Right atrium auricular region (tissue), 2 donors: Measurements from ENCODE around the gene GALNT8. TPM values are rescaled to one million over a fixed set of nuclear protein-coding genes. Genes with fewer than 3 reads are reported as not detected.

ENCODE experiments used
- DNase-seq: peaks from one replicate; pipeline ENCODE4 v3.0.0-alpha.2; 2019; ENCODE audit warnings: low spot score
- H3K27ac ChIP-seq, 2 donors: fragments of 200-600 bp; sonication (generic); 1 replicate in 1 of 2; 2 replicates in 1 of 2; pipeline ENCODE4 v1.5.1; 2016 to 2019
- H3K27me3 ChIP-seq, 2 donors: fragments of 200-600 bp; sonication (generic); one replicate each; pipeline versions ENCODE4 v1.5.1 to v1.6.0; 2017 to 2019
- H3K36me3 ChIP-seq: fragments of 200-600 bp; sonication (generic); one replicate; pipeline ENCODE4 v1.5.1; 2016
- H3K4me1 ChIP-seq, 2 donors: fragments of 200-600 bp; sonication (generic); one replicate each; pipeline versions ENCODE4 v1.5.1 to v1.6.0; 2017 to 2019
- H3K4me3 ChIP-seq, 2 donors: fragments of 200-600 bp; sonication (generic); 1 replicate in 1 of 2; 2 replicates in 1 of 2; pipeline ENCODE4 v1.5.1; 2017 to 2019; ENCODE audit warnings: mild to moderate bottlenecking in 1 of 2, moderate library complexity in 1 of 2
- H3K9me3 ChIP-seq, 2 donors: fragments of 200-600 bp; sonication (generic); one replicate each; pipeline ENCODE4 v1.5.1; 2019
- CTCF ChIP-seq, 2 donors: fragments of 200-600 bp; sonication (generic); IDR thresholded peaks; one replicate each; pipeline ENCODE4 v1.5.1; 2019; ENCODE audit warnings: antibody characterized with exemption in 2 of 2
- total RNA-seq, 2 donors: library from RNA; depleted of rRNA; stranded (reverse); fragments of >200 nt; gene quantifications; one replicate each; pipeline ENCODE4 v1.1.0, GENCODE V29; 2016

Gene GALNT8, protein sequence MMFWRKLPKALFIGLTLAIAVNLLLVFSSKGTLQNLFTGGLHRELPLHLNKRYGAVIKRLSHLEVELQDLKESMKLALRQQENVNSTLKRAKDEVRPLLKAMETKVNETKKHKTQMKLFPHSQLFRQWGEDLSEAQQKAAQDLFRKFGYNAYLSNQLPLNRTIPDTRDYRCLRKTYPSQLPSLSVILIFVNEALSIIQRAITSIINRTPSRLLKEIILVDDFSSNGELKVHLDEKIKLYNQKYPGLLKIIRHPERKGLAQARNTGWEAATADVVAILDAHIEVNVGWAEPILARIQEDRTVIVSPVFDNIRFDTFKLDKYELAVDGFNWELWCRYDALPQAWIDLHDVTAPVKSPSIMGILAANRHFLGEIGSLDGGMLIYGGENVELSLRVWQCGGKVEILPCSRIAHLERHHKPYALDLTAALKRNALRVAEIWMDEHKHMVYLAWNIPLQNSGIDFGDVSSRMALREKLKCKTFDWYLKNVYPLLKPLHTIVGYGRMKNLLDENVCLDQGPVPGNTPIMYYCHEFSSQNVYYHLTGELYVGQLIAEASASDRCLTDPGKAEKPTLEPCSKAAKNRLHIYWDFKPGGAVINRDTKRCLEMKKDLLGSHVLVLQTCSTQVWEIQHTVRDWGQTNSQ
- 1 to 10 TPM; 2.0 to 3.8 TPM for total RNA-seq

DNA sequence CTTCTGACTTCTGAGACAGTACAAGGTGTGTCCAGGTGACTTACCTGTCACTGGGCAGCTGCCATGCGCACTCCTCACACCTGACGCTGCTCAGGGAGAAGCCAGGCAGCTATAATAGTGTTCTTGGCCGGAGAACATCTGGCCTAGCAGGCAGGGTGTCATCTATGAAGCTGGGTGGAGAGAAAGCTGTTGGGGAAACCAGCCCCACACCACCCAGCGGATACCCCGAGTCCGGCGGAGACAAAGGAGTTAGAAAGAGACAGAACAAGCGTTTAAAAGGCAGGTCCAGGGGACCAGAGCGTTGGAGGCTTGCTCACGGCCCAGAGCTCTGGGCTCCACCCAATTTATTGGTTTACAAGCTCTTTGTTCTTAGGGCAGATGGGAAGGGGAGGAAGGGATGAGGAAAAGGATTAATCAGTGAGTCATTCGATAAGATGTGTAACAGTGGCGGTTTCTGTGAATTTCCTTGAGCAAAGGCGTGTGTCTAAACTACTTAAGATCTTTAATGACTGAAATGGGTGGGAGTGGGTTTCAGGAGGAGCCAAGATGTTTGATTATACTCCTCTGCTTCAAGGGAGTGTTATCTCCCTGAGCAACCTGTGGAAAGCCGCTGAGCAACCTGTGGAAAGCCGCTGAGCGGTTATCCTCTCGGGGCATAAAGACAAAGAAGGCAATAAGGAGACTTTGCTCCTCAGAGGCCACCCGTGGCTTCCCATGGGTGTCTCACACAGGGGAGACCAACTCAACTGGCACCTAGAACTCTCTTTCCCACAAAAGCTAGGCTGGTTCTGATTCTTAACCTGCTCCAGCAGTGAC lies at the start of gene GALNT8:
GALNT8 (plus strand) TSS at position 580 of the 816 bp plus-strand sequence. CDS start 278 bp downstream, outside the sequence.
- Histone ChIP-seq H3K9me3 (no peaks in the 10 kb centered on the region), H3K27me3 (no peaks in the 10 kb centered on the region), H3K36me3 (no peaks in the 10 kb centered on the region), H3K27ac (no peak within 1 kb of the TSS), H3K4me3 (no peak within 1 kb of the TSS), H3K4me1 (no peaks in the 10 kb centered on the region)
- no peak for TF ChIP-seq CTCF (IDR thresholded peaks at IDR 0.05)
- no peak for DNase-seq

GRCh38 chr12:4679711-4680110 lies 40.5 kb upstream of the GALNT8 start:
- H3K4me1 ChIP-seq = no peaks in the 10 kb centered on the region
- no peaks in the 10 kb centered on the region for H3K9me3 ChIP-seq
- H3K36me3 ChIP-seq = peaks cover 27% of the 10 kb centered on the region
- no peak for TF ChIP-seq CTCF (IDR thresholded peaks at IDR 0.05)
- no peaks in the 10 kb centered on the region for H3K27me3 ChIP-seq
- no peak overlapping the region for H3K27ac ChIP-seq
- no peak overlapping the region for H3K4me3 ChIP-seq
- DNase-seq = no peak

- Histone ChIP-seq H3K4me3 (no peak overlapping the region), H3K36me3 (peaks cover 43% of the 10 kb centered on the region), H3K27ac (no peak overlapping the region), H3K9me3 (no peaks in the 10 kb centered on the region), H3K27me3 (no peaks in the 10 kb centered on the region), H3K4me1 (no peaks in the 10 kb centered on the region)
- DNase-seq = no peak
- no peak for TF ChIP-seq CTCF (IDR thresholded peaks at IDR 0.05)
Measured at GRCh38 chr12:4681732-4682131, 38.5 kb upstream of the GALNT8 start.

DNA sequence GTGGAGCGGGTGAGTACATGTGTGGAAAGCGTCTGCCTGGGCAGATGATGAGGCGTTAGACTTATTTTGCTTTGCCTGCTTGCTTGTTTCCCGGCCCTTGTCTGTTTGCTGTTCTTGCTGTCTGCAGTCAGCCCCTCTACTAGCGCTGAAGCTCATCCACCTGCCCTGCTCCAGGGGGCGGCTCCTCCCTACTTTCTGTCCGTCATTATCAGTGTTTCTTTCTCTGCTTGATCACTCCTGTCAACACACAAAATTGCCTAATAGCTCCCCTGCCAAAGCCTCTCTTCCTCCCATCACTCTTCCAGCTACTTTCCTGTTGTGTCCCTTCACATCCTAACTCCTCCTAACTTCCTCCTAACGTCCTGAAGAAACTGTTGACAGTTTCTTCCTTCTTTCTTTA lies 34.9 kb upstream of the GALNT8 start:
- peak in 1 of 2 donors; percentile 20 for TF ChIP-seq CTCF (IDR thresholded peaks at IDR 0.05)

DNA sequence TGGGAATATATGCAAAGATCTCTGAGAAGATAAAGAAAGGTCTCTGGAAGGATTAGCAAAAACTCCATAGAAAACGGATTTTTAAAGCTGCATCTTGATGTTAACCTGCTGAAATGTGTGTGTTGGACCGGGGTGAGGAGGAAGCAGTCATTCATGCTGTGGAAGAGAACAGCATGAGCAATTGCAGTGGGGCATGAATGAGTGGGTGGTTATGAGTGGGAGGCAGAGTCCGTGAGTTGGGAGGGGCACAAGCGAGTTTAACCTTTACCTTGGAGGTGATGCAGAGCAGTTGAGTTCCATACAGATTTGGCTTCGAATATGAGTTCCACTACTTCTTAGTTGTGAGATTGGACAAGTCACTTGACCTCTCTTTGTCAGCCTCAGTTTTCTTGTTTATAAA lies 29.4 kb upstream of the GALNT8 start:
- H3K4me1 ChIP-seq = no peaks in the 10 kb centered on the region
- H3K4me3 ChIP-seq = no peak overlapping the region
- H3K27ac ChIP-seq = no peak overlapping the region
- H3K27me3 ChIP-seq = no peaks in the 10 kb centered on the region
- TF ChIP-seq CTCF (IDR thresholded peaks at IDR 0.05) = no peak
- peaks cover 20% of the 10 kb centered on the region for H3K36me3 ChIP-seq
- no peaks in the 10 kb centered on the region for H3K9me3 ChIP-seq
- DNase-seq = no peak

More for the DNA sequence above, 34.9 kb upstream of the GALNT8 start:
- Histone ChIP-seq H3K36me3 (peaks cover 58% of the 10 kb centered on the region), H3K9me3 (no peaks in the 10 kb centered on the region), H3K4me1 (no peaks in the 10 kb centered on the region), H3K27me3 (no peaks in the 10 kb centered on the region), H3K4me3 (no peak overlapping the region), H3K27ac (no peak overlapping the region)
- no peak for DNase-seq
